IMR-90 (cell line): ENCODE results near the gene SPON1. TPM values are rescaled to one million over a fixed set of nuclear protein-coding genes. Genes with fewer than 3 reads are reported as not detected.

Experiments
- ATAC-seq: fragments of 200-7000 bp; cut with Tn5 transposase; 2 replicates; pipeline ENCODE4 v1.9.1; 2020; ENCODE audit warnings: low read depth, mild to moderate bottlenecking, moderate library complexity
- BruUV-seq: library from RNA; stranded (reverse); fragments of 400-500 nt; replicated peaks from 2 replicates; lab custom pipeline; 2021; lab: Mats Ljungman, UMichigan
- CTCF ChIA-PET: fragments of 300-600 bp; formaldehyde crosslinking; extraction: SDS; loops from one replicate; lab custom pipeline; 2021; ENCODE audit warnings: antibody characterized with exemption; lab: Yijun Ruan, JAX
- POLR2A ChIA-PET: fragments of 300-600 bp; sonication (Branson Sonifier 250); formaldehyde crosslinking; loops from one replicate; lab custom pipeline; 2022; ENCODE audit warnings: antibody characterized with exemption; ENCODE audit not compliant: unreplicated experiment; lab: Charles Lee
- DNase-seq: peaks from one replicate; pipeline ENCODE4 v3.0.0; 2013
- H2AFZ ChIP-seq: replicated peaks from 2 replicates; pipeline ENCODE3; 2013; ENCODE audit warnings: low read length, mild to moderate bottlenecking; ENCODE audit not compliant: poor library complexity
- H2AK5ac ChIP-seq: 2 replicates; pipeline ENCODE4 v1.6.1; 2013; ENCODE audit warnings: low read depth, low read length, inconsistent platforms
- H2AK9ac ChIP-seq: replicated peaks from 2 replicates; pipeline ENCODE3; 2013; ENCODE audit warnings: mild to moderate bottlenecking, low read depth, low read length, moderate library complexity; ENCODE audit not compliant: poor library complexity
- H2BK120ac ChIP-seq: 2 replicates; pipeline ENCODE4 v1.6.1; 2013; ENCODE audit warnings: low read depth, low read length, inconsistent platforms
- H2BK15ac ChIP-seq: 3 replicates; pipeline ENCODE4 v1.6.1; 2013; ENCODE audit warnings: low read depth, low read length, inconsistent platforms
- H2BK20ac ChIP-seq: 2 replicates; pipeline ENCODE4 v1.6.1; 2013; ENCODE audit warnings: low read depth, mild to moderate bottlenecking, inconsistent platforms, low read length, moderate library complexity
- H2BK5ac ChIP-seq: 2 replicates; pipeline ENCODE4 v1.6.1; 2013; ENCODE audit warnings: mild to moderate bottlenecking, low read depth, low read length, inconsistent platforms; ENCODE audit not compliant: poor library complexity, severe bottlenecking
- H3K14ac ChIP-seq: replicated peaks from 2 replicates; pipeline ENCODE4 v1.6.1; 2013; ENCODE audit warnings: low read depth, low read length, inconsistent platforms
- H3K18ac ChIP-seq: 2 replicates; pipeline ENCODE4 v1.6.1; 2013; ENCODE audit warnings: low read depth, low read length, control low read depth
- H3K23ac ChIP-seq: 2 replicates; pipeline ENCODE4 v1.6.1; 2013; ENCODE audit warnings: low read depth, low read length, inconsistent platforms
- H3K27ac ChIP-seq: 2 replicates; pipeline ENCODE4 v1.5.1; 2013; ENCODE audit warnings: mild to moderate bottlenecking, control low read depth, low read length; ENCODE audit not compliant: insufficient read depth
- H3K27me3 ChIP-seq: 2 replicates; pipeline ENCODE4 v1.6.1; 2013; ENCODE audit warnings: low read length; ENCODE audit not compliant: control insufficient read depth, insufficient read depth
- H3K36me3 ChIP-seq: 2 replicates; pipeline ENCODE4 v1.6.1; 2013; ENCODE audit warnings: low read length, mixed read lengths; ENCODE audit not compliant: control insufficient read depth, insufficient read depth
- H3K4ac ChIP-seq: 2 replicates; pipeline ENCODE4 v1.6.1; 2013; ENCODE audit warnings: low read depth, low read length, inconsistent platforms
- H3K4me1 ChIP-seq: 2 replicates; pipeline ENCODE4 v1.6.1; 2013; ENCODE audit warnings: low read length, mixed read lengths; ENCODE audit not compliant: control insufficient read depth, insufficient read depth
- H3K4me2 ChIP-seq: 2 replicates; pipeline ENCODE4 v1.6.1; 2013; ENCODE audit warnings: low read depth, mild to moderate bottlenecking, control low read depth, low read length, moderate library complexity
- H3K4me3 ChIP-seq: 2 replicates; pipeline ENCODE4 v1.5.1; 2013; ENCODE audit warnings: low read depth, mild to moderate bottlenecking, control low read depth, low read length, moderate library complexity; ENCODE audit not compliant: insufficient read depth
- H3K56ac ChIP-seq: 2 replicates; pipeline ENCODE4 v1.6.1; 2013; ENCODE audit warnings: low read length, inconsistent platforms; ENCODE audit not compliant: insufficient read depth; ENCODE audit errors: extremely low read depth
- H3K79me1 ChIP-seq, 2 experiments: 2 replicates each; pipeline ENCODE4 v1.6.1; 2013; ENCODE audit warnings: low read length in 2 of 2, inconsistent platforms in 1 of 2, low read depth in 1 of 2
- H3K9ac ChIP-seq: 2 replicates; pipeline ENCODE4 v1.6.1; 2013; ENCODE audit warnings: low read depth, low read length, control low read depth
- H3K9me1 ChIP-seq: 2 replicates; pipeline ENCODE4 v1.6.1; 2013; ENCODE audit warnings: low read length, inconsistent platforms; ENCODE audit not compliant: insufficient read depth
- H3K9me3 ChIP-seq: 2 replicates; pipeline ENCODE4 v1.6.1; 2013; ENCODE audit warnings: low read length; ENCODE audit not compliant: control insufficient read depth, insufficient read depth
- H4K20me1 ChIP-seq: 2 replicates; pipeline ENCODE4 v1.6.1; 2013; ENCODE audit warnings: low read length, inconsistent platforms; ENCODE audit not compliant: insufficient read depth
- H4K5ac ChIP-seq: 2 replicates; pipeline ENCODE4 v1.6.1; 2013; ENCODE audit warnings: mild to moderate bottlenecking, low read depth, low read length, control low read depth
- H4K8ac ChIP-seq, 2 experiments: 2 replicates each; pipeline ENCODE4 v1.6.1; 2013; ENCODE audit warnings: low read depth in 2 of 2, low read length in 2 of 2, control low read depth in 1 of 2, inconsistent platforms in 1 of 2
- H4K91ac ChIP-seq: 2 replicates; pipeline ENCODE4 v1.6.1; 2013; ENCODE audit warnings: low read depth, low read length, inconsistent platforms; ENCODE audit not compliant: insufficient read depth
- BHLHE40 ChIP-seq: fragments of 150-350 bp; IDR thresholded peaks from 2 replicates; pipeline ENCODE4 v1.6.1; 2016; ENCODE audit warnings: mild to moderate bottlenecking, low read depth, low read length
- CEBPB ChIP-seq: IDR thresholded peaks from 2 replicates; pipeline ENCODE4 v1.6.1; 2012; ENCODE audit warnings: low read depth, low read length, improper control_type of control experiment
- CHD1 ChIP-seq: IDR thresholded peaks from 2 replicates; pipeline ENCODE4 v1.6.1; 2012; ENCODE audit warnings: low read depth, low read length, improper control_type of control experiment
- MXI1 ChIP-seq: IDR thresholded peaks from 2 replicates; pipeline ENCODE4 v1.6.1; 2012; ENCODE audit warnings: low read depth, mild to moderate bottlenecking, low read length, moderate library complexity, borderline replicate concordance
- POLR2A ChIP-seq: IDR thresholded peaks from 2 replicates; pipeline ENCODE4 v1.6.1; 2012; ENCODE audit warnings: mild to moderate bottlenecking, low read depth, low read length
- RAD21 ChIP-seq: IDR thresholded peaks from 2 replicates; pipeline ENCODE4 v1.6.1; 2012; ENCODE audit warnings: low read length, improper control_type of control experiment
- RFX5 ChIP-seq: IDR thresholded peaks from 2 replicates; pipeline ENCODE4 v1.8.0; 2012; ENCODE audit warnings: low read depth, mild to moderate bottlenecking, low read length, moderate library complexity
- USF2 ChIP-seq: fragments of 150-350 bp; IDR thresholded peaks from 2 replicates; pipeline ENCODE4 v1.6.1; 2017; ENCODE audit warnings: mild to moderate bottlenecking, antibody characterized with exemption, low read length, low read depth
- WGBS, 2 experiments: methylation state at CpG; one replicate each; pipeline versions ENCODE4 v1.1.5 to v1.1.7; 2013; ENCODE audit warnings: missing lambda C conversion rate in 2 of 2; ENCODE audit not compliant: insufficient read length in 1 of 2; ENCODE audit errors: extremely low coverage in 2 of 2; 5-methylcytosine and 5-hydroxymethylcytosine counted together
- dilution Hi-C: fragments of 300-500 bp; cut with HindIII; formaldehyde crosslinking; loops from one replicate; pipeline ENCODE4 v1.14.3; 2018; ENCODE audit warnings: low sequenced_read_pairs; ENCODE audit not compliant: unreplicated experiment
- in situ Hi-C: fragments of 300-500 bp; cut with MboI; formaldehyde crosslinking; loops from 3 replicates; pipeline ENCODE4 v1.14.3; 2019; ENCODE audit warnings: low sequenced_read_pairs, inconsistent platforms, mixed read lengths
- intact Hi-C: fragments of 100-400 bp; cut with micrococcal nuclease; formaldehyde crosslinking; loops from 2 replicates; pipeline ENCODE4 v1.10.0; 2022
- polyA plus RNA-seq, 3 experiments: library from polyadenylated mRNA; depleted of rRNA; stranded (reverse); fragments of >200 nt; gene quantifications; 2 replicates each; pipeline ENCODE4 v1.2.3, GENCODE V29; 2012; ENCODE audit warnings: low replicate concordance in 1 of 3
- total RNA-seq: library from RNA; depleted of rRNA; stranded (reverse); fragments of >200 nt; gene quantifications from 2 replicates; pipeline ENCODE4 v1.2.3, GENCODE V29; 2012
- TF ChIP-seq, protein P1 (sequence below): fragments of 150-350 bp; IDR thresholded peaks from 2 replicates; pipeline ENCODE4 v1.6.1; 2016; ENCODE audit warnings: low read depth, mild to moderate bottlenecking, low read length, moderate library complexity, borderline replicate concordance

The SPON1 gene
- total and polyA plus RNA-seq, 2 of the 4 experiments (the other 2 are of a cell fraction), result 0.62 to 0.72 TPM

- H3K9me1 ChIP-seq, result no peaks in the 10 kb centered on the region
- no peaks in the 10 kb centered on the region for H3K36me3 ChIP-seq
- no peak overlapping the region for H3K18ac ChIP-seq
- H3K56ac ChIP-seq, result no peak overlapping the region
- no peak overlapping the region for H2BK5ac ChIP-seq
- DNase-seq (no peak), ATAC-seq (no peak)
- no peak overlapping the region for H3K27ac ChIP-seq
- dilution Hi-C loops, result no loop called here
- H3K79me1 ChIP-seq, result no peaks in the 10 kb centered on the region
- H2AK5ac ChIP-seq, result no peak overlapping the region
- H3K4ac ChIP-seq, result no peak overlapping the region
- no peak overlapping the region for H3K4me3 ChIP-seq
- no peak overlapping the region for H3K4me2 ChIP-seq
- H2AFZ ChIP-seq, result no peak overlapping the region
- TF ChIP-seq CHD1 (no peak), RAD21 (no peak), RFX5 (no peak), BHLHE40 (no peak), MXI1 (no peak), POLR2A (no peak), USF2 (no peak), CEBPB (no peak)
- TF ChIP-seq, protein P1, sequence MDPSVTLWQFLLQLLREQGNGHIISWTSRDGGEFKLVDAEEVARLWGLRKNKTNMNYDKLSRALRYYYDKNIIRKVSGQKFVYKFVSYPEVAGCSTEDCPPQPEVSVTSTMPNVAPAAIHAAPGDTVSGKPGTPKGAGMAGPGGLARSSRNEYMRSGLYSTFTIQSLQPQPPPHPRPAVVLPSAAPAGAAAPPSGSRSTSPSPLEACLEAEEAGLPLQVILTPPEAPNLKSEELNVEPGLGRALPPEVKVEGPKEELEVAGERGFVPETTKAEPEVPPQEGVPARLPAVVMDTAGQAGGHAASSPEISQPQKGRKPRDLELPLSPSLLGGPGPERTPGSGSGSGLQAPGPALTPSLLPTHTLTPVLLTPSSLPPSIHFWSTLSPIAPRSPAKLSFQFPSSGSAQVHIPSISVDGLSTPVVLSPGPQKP, result no peak
- no TSS peak for BruUV-seq
- H3K4me1 ChIP-seq, result no peaks in the 10 kb centered on the region
- WGBS, 2 experiments, result 67% methylated on average over 2 of the region's 4 CpGs; no CpG with 5 or more reads in 1 of the 2 experiments
- H3K27me3 ChIP-seq, result peaks cover 12% of the 10 kb centered on the region
- H4K5ac ChIP-seq, result no peak overlapping the region
- H3K14ac ChIP-seq, result no peak overlapping the region
- H3K9ac ChIP-seq, result no peak overlapping the region
- in situ Hi-C loops, result no loop called here
- ChIA-PET POLR2A (no interaction called here), CTCF (no interaction called here)
- H3K9me3 ChIP-seq, result no peaks in the 10 kb centered on the region
- no peak overlapping the region for H2BK15ac ChIP-seq
- no peak overlapping the region for H2BK20ac ChIP-seq
- no peak overlapping the region for H2BK120ac ChIP-seq
- H2AK9ac ChIP-seq, result no peak overlapping the region
- H4K8ac ChIP-seq, result no peak overlapping the region
- H4K20me1 ChIP-seq, result no peaks in the 10 kb centered on the region
- intact Hi-C loops, result no loop called here
- H3K23ac ChIP-seq, result no peak overlapping the region
- H4K91ac ChIP-seq, result no peak overlapping the region
Observed at GRCh38 chr11:14042686-14043465, 80.4 kb downstream of the SPON1 start.
